Endothelial cell of umbilical vein (primary cell): Measurements from ENCODE around the gene RAB20. TPM values are rescaled to one million over a fixed set of nuclear protein-coding genes. Genes with fewer than 3 reads are reported as not detected.

Source experiments
- polyA plus RNA-seq, 4 experiments: library from polyadenylated mRNA; depleted of rRNA in 3 of 4; stranded (reverse) in 3 of 4; unstranded in 1 of 4; fragments of >200 nt; gene quantifications; 2 replicates each; pipeline versions ENCODE4 v1.2.1 to v1.2.3, GENCODE V29; 2011 to 2012; ENCODE audit warnings: missing spikeins in 1 of 4
- total RNA-seq: library from RNA; stranded (reverse); gene quantifications from 2 replicates; pipeline ENCODE4 v1.2.3, GENCODE V29; 2021

The RAB20 gene
- total and polyA plus RNA-seq, 2 donors (not counting 3 experiments of a cell fraction or from before 2014, with no cell fraction given), result 1.3 to 1.7 TPM

Other genes starting within 250 kb of the RAB20 start
- gene NAXD, start 53.8 kb upstream of the RAB20 start, total RNA-seq, result 19.9 and 22.4 TPM in 2 replicates
- 40.4 and 42.9 TPM in 2 replicates for gene NAXD, start 53.8 kb upstream of the RAB20 start, polyA plus RNA-seq
- 44.1 and 51.2 TPM in 2 replicates for gene CARS2, start 144.4 kb upstream of the RAB20 start, total RNA-seq
- 42.0 and 44.5 TPM in 2 replicates for gene CARS2, start 144.4 kb upstream of the RAB20 start, polyA plus RNA-seq
- gene ING1, start 152.0 kb upstream of the RAB20 start, total RNA-seq, result 10.3 and 10.4 TPM in 2 replicates
- gene ING1, start 152.0 kb upstream of the RAB20 start, polyA plus RNA-seq, result 10.4 and 10.9 TPM in 2 replicates